ENCODE results near the gene IGF2.

GRCh38 chr11:2167141-2168045 lies 28.2 kb upstream of the IGF2 start:
- no peak for TF ChIP-seq CTCF (IDR thresholded peaks at IDR 0.05)
- TF ChIP-seq ZFX (IDR thresholded peaks at IDR 0.05; ENCODE audit: borderline replicate concordance), result no peak

Data from 22Rv1 (cell line).